Epithelial cell of esophagus (primary cell): ENCODE measurements around the gene CD6.

Experiments
- DNase-seq: peaks from one replicate; pipeline ENCODE4 v3.0.0; 2010; ENCODE audit warnings: low read depth
- H3K4me3 ChIP-seq: 2 replicates; pipeline ENCODE4 v1.5.1; 2011; ENCODE audit warnings: mild to moderate bottlenecking, low read length, control low read depth
- CTCF ChIP-seq: IDR thresholded peaks from 2 replicates; pipeline ENCODE4 v1.5.1; 2011; ENCODE audit warnings: low read depth, mild to moderate bottlenecking, low read length, control low read depth, inconsistent platforms; ENCODE audit not compliant: insufficient read depth; ENCODE audit errors: missing control alignments

Gene CD6

GRCh38 chr11:60952742-60953170 is 18.7 kb upstream of the CD6 start:
- no peak overlapping the region for H3K4me3 ChIP-seq
- no peak for DNase-seq
- TF ChIP-seq CTCF: no peak

- H3K4me3 ChIP-seq: no peak overlapping the region
- no peak for DNase-seq
- no peak for TF ChIP-seq CTCF
Measured at GRCh38 chr11:60953781-60954180, 17.7 kb upstream of the CD6 start.

GRCh38 chr11:60954421-60954820 is 17.1 kb upstream of the CD6 start:
- H3K4me3 ChIP-seq: no peak overlapping the region
- TF ChIP-seq CTCF: no peak
- no peak for DNase-seq

- no peak for TF ChIP-seq CTCF
- peak; percentile 11 for DNase-seq
Measured at GRCh38 chr11:60955571-60955970, 15.9 kb upstream of the CD6 start.

GRCh38 chr11:60957188-60957587 is 14.3 kb upstream of the CD6 start:
- no peak overlapping the region for H3K4me3 ChIP-seq
- DNase-seq: peak; percentile 14
- no peak for TF ChIP-seq CTCF

More at GRCh38 chr11:60955571-60955970, 15.9 kb upstream of the CD6 start:
- no peak overlapping the region for H3K4me3 ChIP-seq

GRCh38 chr11:60959431-60959830 is 12.0 kb upstream of the CD6 start:
- DNase-seq: peak; percentile 14
- no peak overlapping the region for H3K4me3 ChIP-seq
- TF ChIP-seq CTCF: no peak

GRCh38 chr11:60960405-60960804 is 11.1 kb upstream of the CD6 start:
- no peak for TF ChIP-seq CTCF
- no peak for DNase-seq

More at GRCh38 chr11:60960405-60960804, 11.1 kb upstream of the CD6 start:
- no peak overlapping the region for H3K4me3 ChIP-seq
